ENCODE measurements around the gene AKR1C8.

AKR1C8 gene

GRCh38 chr10:5163487-5163886 is 21.5 kb downstream of the AKR1C8 start:
- TF ChIP-seq, protein P1, sequence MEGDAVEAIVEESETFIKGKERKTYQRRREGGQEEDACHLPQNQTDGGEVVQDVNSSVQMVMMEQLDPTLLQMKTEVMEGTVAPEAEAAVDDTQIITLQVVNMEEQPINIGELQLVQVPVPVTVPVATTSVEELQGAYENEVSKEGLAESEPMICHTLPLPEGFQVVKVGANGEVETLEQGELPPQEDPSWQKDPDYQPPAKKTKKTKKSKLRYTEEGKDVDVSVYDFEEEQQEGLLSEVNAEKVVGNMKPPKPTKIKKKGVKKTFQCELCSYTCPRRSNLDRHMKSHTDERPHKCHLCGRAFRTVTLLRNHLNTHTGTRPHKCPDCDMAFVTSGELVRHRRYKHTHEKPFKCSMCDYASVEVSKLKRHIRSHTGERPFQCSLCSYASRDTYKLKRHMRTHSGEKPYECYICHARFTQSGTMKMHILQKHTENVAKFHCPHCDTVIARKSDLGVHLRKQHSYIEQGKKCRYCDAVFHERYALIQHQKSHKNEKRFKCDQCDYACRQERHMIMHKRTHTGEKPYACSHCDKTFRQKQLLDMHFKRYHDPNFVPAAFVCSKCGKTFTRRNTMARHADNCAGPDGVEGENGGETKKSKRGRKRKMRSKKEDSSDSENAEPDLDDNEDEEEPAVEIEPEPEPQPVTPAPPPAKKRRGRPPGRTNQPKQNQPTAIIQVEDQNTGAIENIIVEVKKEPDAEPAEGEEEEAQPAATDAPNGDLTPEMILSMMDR (IDR thresholded peaks at IDR 0.05; ENCODE audit: low read depth, low read length), result no peak
- H3K4me3 ChIP-seq (ENCODE audit: low read depth, low read length), result no peak overlapping the region

- TF ChIP-seq, protein P1 (IDR thresholded peaks at IDR 0.05; ENCODE audit: low read depth, low read length), result no peak
- H3K4me3 ChIP-seq (ENCODE audit: low read depth, low read length), result no peak overlapping the region
Observed at GRCh38 chr10:5159126-5159525, 25.8 kb downstream of the AKR1C8 start.

DNA sequence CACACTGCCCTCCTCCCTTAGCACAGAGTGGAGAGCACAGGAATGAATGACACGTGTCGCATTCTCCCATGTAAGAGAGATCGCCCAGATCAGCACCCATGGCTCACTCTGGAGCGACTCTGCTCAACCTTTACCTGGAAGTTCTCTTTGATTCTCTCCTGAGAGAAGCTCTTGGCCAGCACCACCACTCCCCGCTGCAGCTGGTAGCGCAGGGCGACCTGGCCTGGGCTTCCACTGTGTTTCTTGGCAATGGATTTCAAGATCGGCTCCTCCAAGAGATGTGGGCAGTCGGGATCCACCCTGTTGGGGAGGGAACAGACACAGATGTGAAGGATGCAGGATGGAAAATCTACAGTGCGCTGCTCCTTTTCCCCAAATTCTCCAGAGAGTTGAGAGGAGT is 27.4 kb downstream of the AKR1C8 start:
- H3K4me3 ChIP-seq (ENCODE audit: low read depth, low read length), result no peak overlapping the region
- TF ChIP-seq, protein P1 (IDR thresholded peaks at IDR 0.05; ENCODE audit: low read depth, low read length), result no peak

GRCh38 chr10:5155951-5156350 is 29.0 kb downstream of the AKR1C8 start:
- H3K4me3 ChIP-seq (ENCODE audit: low read depth, low read length), result no peak overlapping the region
- TF ChIP-seq, protein P1 (IDR thresholded peaks at IDR 0.05; ENCODE audit: low read depth, low read length), result no peak

DNA sequence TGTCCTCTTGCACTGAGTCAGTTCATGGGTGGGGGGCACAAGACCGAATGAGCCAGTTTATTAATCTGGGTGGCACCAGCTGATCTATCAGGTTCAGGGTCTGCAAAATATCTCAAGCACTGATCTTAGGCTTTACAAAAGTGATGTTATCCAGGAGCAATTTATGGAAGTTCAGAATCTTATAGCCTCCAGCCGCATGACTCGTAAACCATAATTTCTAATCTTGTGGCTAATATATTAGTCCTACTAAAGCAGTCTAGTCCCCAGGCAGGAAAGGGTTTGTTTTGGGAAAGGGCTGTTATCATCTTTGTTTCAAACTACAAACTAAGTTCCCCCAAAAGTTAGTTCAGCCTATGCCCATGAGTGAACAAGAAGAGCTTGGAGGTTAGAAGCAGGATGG is 33.9 kb downstream of the AKR1C8 start:
- TF ChIP-seq, protein P1 (IDR thresholded peaks at IDR 0.05; ENCODE audit: low read depth, low read length), result no peak
- no peak overlapping the region for H3K4me3 ChIP-seq (ENCODE audit: low read depth, low read length)

DNA sequence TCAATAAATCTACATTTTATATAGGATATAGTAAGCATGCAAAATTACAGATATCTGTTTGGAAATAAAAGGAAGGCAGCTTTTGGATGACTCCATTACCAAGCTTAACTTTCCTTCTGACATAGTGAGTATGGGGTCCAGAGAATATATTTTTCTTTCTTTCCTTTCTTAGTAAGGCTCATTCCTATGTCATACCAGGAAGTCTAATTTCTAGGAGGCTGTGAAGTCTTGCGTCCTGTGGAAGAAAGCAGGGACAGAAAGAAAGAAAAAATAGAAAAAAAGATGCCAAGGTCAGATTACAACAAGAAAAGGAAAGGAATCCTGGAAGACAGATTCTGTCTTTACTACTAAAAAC is 36.3 kb downstream of the AKR1C8 start:
- TF ChIP-seq, protein P1 (IDR thresholded peaks at IDR 0.05; ENCODE audit: low read depth, low read length), result no peak
- H3K4me3 ChIP-seq (ENCODE audit: low read depth, low read length), result no peak overlapping the region

DNA sequence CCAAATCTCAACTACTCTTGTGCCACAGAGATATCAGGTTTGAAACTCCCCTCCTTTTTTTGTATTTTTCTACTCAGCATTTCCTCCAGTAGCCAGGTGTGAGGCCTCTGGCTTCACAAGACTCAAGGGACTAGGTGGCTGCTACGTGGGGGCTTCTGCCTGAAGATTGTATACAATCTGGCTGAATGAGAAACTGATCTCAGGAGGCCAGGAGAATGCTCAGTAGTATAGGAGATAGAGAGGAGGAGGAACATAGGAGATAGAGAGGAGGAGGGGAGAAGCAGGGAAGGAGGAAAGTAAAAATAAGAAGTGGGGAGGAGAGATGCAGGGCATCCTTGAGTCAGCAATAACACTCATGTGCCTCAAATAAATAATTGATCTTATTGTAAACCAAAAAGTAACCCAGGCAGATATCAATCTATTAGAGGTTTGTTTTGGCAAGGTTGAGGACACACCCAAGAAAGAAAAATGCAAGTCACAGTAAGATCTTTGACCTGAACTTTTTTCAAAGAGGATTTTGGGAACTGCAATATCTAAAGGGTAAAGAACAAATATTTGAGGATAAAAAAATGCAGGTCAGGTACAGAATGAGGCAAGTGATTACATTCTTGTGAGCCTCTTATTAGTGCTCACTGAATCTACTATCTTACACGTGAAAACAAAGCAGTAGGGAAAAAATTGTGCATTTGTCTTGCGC is 36.8 kb downstream of the AKR1C8 start:
- no peak overlapping the region for H3K4me3 ChIP-seq (ENCODE audit: low read depth, low read length)
- TF ChIP-seq, protein P1 (IDR thresholded peaks at IDR 0.05; ENCODE audit: low read depth, low read length), result no peak

Data from WI38 (cell line).